ENCODE data around the gene TNFRSF8. TPM values are rescaled to one million over a fixed set of nuclear protein-coding genes. Genes with fewer than 3 reads are reported as not detected.

Gene TNFRSF8
- total RNA-seq, 1 donor from 2014 or later: 0.35 TPM

- TF ChIP-seq, protein P1, sequence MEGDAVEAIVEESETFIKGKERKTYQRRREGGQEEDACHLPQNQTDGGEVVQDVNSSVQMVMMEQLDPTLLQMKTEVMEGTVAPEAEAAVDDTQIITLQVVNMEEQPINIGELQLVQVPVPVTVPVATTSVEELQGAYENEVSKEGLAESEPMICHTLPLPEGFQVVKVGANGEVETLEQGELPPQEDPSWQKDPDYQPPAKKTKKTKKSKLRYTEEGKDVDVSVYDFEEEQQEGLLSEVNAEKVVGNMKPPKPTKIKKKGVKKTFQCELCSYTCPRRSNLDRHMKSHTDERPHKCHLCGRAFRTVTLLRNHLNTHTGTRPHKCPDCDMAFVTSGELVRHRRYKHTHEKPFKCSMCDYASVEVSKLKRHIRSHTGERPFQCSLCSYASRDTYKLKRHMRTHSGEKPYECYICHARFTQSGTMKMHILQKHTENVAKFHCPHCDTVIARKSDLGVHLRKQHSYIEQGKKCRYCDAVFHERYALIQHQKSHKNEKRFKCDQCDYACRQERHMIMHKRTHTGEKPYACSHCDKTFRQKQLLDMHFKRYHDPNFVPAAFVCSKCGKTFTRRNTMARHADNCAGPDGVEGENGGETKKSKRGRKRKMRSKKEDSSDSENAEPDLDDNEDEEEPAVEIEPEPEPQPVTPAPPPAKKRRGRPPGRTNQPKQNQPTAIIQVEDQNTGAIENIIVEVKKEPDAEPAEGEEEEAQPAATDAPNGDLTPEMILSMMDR (conservative IDR thresholded peaks at IDR 0.05; ENCODE audit: low read depth, low read length): no peak
- no peak overlapping the region for H3K4me3 ChIP-seq (ENCODE audit: low read depth, low read length)
- DNase-seq (ENCODE audit: low read depth): no peak
Observed at GRCh38 chr1:12072741-12073140, 9.6 kb downstream of the TNFRSF8 start.

- TF ChIP-seq, protein P1 (conservative IDR thresholded peaks at IDR 0.05; ENCODE audit: low read depth, low read length): no peak
- no peak overlapping the region for H3K4me3 ChIP-seq (ENCODE audit: low read depth, low read length)
- no peak for DNase-seq (ENCODE audit: low read depth)
Observed at GRCh38 chr1:12073796-12074195, 10.7 kb downstream of the TNFRSF8 start.

DNA sequence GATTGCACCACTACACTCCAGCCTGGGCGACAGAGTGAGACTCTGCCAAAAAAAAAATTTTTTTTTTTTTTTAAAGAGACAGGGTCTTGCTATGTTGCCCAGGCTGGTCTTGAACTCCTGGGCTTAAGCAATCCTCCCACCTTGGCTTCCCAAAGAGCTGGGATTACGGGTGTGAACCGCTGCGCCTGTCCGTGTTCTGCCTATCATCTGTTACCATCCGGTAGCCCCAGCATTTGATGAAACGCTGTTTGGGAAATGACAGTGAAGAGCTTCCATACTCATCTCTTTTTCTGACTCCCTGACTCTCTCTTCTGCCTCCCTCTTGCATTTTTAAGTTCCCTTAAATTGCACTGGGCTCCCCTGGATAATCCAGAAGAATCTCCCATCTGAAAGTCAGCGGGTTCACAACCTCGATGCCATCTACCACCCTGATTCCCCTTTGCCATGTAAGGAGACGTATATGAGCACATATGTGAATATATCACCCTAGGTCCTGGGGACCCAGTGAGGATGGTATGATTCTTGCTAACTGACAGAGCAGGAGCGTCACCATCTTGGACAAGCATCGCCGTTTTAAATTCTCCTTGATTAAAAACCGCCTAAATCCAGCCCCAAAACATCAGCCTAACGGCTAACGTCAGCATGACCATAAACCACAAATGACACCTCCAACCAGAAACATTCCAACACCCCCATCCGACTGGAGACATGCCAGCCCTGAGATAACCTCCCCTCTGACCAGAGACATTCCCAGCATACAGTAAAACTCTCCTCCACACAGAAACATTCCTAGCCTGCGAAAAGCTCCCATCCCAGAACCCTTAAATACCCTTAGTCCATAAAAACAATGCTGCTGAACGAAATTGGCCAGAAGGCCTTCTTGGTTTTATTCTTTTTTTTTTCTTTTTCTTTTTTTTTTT lies 12.4 kb downstream of the TNFRSF8 start:
- no peak overlapping the region for H3K4me3 ChIP-seq (ENCODE audit: low read depth, low read length)
- TF ChIP-seq, protein P1 (conservative IDR thresholded peaks at IDR 0.05; ENCODE audit: low read depth, low read length): no peak
- peak; percentile 23 for DNase-seq (ENCODE audit: low read depth)

DNA sequence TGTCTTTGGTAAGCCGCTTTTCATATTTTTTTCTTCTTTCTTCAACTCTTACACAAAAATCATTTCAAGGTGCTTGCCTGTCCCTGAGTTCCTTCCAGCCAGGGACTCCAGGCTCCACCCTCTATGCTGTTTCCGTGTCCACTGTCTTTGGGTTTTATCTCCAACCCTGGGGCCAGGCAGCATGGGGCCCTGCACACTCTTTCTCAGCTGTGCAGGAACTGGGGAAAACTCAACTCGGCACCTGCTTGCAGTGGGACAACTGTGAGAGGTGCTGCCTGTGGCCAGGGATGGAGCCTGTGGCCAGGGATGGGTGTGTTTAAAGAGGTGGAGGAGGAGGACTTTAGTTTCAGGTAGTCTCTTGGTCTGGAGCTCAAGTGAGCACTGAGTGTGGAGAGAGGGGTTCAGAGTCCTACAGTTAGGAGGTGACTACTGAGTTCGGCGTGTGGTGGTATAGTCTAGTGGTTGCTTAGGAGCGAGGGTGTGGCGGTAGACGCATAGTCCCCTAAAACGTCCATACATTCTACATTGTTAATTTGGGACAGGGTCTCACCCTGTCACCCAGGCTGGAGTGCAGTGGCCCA lies 13.4 kb downstream of the TNFRSF8 start:
- TF ChIP-seq, protein P1 (conservative IDR thresholded peaks at IDR 0.05; ENCODE audit: low read depth, low read length): no peak
- H3K4me3 ChIP-seq (ENCODE audit: low read depth, low read length): no peak overlapping the region
- no peak for DNase-seq (ENCODE audit: low read depth)

DNA sequence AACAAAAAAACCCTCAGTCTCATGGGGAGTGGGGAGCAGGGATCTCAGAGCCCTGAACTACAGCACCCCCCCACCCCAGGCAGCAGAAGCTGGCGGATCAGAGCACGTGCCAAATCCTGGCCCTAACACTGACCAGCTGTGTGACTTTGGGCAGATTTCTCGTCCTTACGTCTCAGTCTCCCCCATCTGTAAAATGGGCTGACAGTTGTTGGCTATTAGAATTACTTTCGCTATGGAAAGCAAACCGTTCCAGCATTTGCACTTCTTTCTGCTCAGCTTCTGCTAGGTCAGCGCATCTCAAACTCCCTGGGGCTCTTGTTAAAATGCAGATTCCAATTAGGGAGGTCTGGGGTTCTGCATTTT lies 15.5 kb downstream of the TNFRSF8 start:
- H3K4me3 ChIP-seq (ENCODE audit: low read depth, low read length): no peak overlapping the region
- TF ChIP-seq, protein P1 (conservative IDR thresholded peaks at IDR 0.05; ENCODE audit: low read depth, low read length): no peak
- no peak for DNase-seq (ENCODE audit: low read depth)

GRCh38 chr1:12078938-12079861 lies 16.1 kb downstream of the TNFRSF8 start:
- TF ChIP-seq, protein P1 (conservative IDR thresholded peaks at IDR 0.05; ENCODE audit: low read depth, low read length): peak; percentile 67
- H3K4me3 ChIP-seq (ENCODE audit: low read depth, low read length): peak overlapping the region; percentile 6
- no peak for DNase-seq (ENCODE audit: low read depth)
